Activated naive CD4-positive, alpha-beta T cell treated with anti-CD3 and anti-CD28 coated beads, Interleukin-2, amount 10 ng/mL, durations not matched to agents 5 hours and 36 hours (primary cell): ENCODE data around the gene P2RX6. TPM values are rescaled to one million over a fixed set of nuclear protein-coding genes. Genes with fewer than 3 reads are reported as not detected.

Experiments
- microRNA-seq: library from miRNA; unstranded; fragments of <30 nt; microRNA quantifications from one replicate; pipeline ENCODE4 v1.2.0, GENCODE V29; 2022; ENCODE audit warnings: borderline microRNAs expressed, borderline replicate concordance
- total RNA-seq, 2 experiments: library from RNA; stranded (reverse); gene quantifications; one replicate each; pipeline ENCODE4 v1.2.3, GENCODE V29; 2021

P2RX6 gene
- under 1 TPM; 0.48 to 0.67 TPM for total RNA-seq

DNA sequence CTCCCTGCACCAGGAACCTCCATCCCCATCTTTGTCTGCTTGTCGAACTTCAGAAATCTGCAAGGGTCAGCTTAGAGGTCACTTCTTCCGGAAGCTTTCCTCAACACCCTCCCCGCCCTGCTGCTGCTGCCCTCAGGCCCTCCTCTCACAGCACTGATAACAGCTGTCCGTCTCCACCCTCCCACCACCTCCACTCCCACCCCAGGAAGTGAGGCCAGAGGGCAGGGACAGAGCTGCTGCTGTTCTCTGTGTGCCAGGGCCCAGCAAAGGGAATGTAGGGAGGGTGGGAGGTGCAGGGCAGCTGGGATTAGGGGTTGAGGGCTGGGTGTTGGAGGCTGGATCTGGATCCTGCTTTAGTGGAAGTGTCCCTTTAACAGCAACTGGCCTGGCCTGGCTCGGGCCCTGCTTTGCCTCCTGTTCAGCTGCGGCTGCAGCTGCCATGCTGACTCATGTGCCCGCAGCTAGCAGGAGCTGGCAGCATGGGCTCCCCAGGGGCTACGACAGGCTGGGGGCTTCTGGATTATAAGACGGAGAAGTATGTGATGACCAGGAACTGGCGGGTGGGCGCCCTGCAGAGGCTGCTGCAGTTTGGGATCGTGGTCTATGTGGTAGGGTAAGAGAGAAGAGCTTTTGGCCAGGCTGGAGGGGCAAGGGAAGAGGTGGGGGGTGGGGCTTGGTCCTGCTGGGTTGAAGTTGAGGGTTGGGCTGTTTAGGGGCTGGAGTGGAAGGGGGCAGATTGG is at the start of gene P2RX6:
P2RX6 (plus strand) TSS at position 440 of the 740 bp plus-strand sequence; CDS start at position 450, 10 bp downstream.

DNA sequence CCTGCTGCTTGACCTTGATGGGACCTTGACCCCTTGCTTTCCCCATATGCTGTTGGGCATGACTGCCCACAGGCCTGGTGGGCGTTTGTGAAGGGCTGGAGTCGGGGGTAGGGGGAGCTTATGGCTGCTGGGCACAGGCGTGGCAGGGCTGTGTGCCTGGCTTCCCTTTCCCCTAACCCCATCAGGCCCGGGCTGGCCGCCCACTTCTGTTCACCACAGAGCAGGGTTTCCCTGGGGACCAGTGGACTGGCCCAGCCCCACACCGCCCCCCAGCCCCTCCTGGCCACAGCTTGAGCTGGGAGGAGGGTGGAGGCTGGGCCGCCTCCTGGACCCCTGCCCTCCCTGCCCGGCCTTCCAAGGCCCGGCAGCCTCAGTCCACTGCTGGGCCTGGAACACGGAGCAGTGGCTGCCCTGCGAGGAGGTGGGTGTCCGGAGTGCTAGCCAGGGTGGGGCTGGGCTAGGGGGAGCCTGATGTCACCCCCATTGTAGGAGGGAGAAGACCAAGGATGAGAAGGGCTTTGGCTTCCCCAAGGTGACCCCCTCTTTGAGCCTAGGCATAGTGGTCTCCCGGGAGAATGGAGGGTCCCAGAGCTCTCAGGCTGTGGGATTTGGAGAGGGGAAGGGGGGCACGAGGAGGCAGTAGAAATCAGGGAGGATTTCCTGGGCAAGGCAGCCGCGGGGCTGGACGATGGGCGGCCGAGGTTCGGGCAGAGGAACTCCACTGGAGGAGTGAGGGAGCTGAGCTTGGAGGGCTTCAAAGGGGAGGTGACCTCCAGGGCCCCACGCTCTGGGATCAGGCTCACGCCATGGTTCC is 47.9 kb upstream of the P2RX6 start, which contains the start of gene AIFM3:
AIFM3 (plus strand) TSS at position 373 of the 814 bp plus-strand sequence. CDS start 690 bp downstream, outside the sequence.

DNA sequence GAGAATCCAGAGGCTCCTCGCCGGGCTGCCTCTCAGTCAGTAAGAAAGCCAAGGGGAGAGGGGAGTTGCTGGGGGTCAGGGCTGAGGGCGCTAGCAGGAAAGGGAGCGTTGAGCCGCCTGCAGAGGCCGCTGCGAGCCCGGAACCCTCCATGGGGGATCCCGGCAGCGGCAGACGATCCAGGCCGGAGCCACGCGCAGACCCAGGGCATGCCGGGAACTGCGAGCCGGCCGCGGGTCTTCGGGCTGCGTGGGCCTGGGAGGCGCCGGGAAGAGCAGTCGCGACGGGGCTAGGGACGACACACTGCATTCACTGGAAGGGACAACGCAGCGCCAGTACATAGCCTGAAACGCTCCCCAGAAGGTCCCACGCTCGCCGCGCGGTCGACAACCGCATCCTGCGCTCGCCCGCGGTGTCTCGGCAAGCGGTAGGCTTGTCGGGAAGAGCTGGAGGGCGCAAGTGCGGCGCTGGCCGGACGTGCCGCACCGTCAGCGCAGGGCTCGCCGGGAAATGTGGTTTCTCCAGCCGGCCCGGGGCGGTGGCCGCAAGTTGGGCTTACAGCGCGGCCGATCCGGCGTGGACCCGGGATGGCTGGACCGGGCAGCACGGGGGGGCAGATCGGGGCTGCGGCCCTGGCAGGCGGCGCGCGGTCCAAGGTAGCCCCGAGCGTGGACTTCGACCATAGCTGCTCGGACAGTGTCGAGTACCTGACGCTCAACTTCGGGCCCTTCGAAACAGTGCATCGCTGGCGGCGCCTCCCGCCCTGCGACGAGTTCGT is 33.0 kb upstream of the P2RX6 start, which contains the start of gene LZTR1:
LZTR1 (plus strand) TSS at position 511 of the 776 bp plus-strand sequence; CDS start at position 586, 75 bp downstream.

DNA sequence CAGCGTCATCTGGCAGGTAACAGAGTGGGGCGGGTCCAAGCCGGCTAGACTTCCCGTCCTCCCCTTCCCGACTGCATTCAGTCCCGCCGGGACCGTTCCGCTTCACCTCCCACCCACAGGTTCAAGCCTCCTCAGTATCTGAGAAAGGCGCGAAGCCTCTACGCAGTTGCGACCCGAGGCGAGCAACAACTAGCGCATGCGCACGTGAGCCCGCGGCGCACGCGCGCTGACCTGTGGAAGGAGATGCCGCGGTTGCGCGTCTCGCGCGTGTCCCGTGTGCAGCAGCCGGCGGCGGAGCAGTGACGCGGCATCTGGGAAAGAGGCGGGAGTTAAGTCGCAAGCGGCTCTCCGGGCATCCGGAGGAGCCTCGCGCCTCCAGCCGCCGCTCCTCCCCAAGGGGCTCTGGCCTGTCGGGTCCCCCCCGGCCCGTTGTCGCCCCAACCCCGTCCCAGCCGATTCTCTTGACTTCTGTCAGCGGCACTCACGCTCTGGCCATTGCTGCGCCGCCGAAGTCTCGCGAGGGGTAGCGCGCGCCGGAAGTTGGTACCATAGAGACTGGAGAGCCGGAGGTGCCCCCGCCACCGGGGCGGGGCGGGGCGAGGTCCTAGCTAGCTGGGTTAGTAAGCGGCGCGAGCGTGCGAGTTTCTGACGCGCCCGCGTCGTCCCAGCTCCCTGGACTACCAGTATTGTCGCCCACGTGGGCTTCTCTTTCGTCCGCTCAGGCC is 13.2 kb upstream of the P2RX6 start, which contains the start of gene THAP7:
THAP7 (minus strand) TSS at position 518 of the 725 bp plus-strand sequence; CDS start at position 311, 207 bp downstream.

DNA sequence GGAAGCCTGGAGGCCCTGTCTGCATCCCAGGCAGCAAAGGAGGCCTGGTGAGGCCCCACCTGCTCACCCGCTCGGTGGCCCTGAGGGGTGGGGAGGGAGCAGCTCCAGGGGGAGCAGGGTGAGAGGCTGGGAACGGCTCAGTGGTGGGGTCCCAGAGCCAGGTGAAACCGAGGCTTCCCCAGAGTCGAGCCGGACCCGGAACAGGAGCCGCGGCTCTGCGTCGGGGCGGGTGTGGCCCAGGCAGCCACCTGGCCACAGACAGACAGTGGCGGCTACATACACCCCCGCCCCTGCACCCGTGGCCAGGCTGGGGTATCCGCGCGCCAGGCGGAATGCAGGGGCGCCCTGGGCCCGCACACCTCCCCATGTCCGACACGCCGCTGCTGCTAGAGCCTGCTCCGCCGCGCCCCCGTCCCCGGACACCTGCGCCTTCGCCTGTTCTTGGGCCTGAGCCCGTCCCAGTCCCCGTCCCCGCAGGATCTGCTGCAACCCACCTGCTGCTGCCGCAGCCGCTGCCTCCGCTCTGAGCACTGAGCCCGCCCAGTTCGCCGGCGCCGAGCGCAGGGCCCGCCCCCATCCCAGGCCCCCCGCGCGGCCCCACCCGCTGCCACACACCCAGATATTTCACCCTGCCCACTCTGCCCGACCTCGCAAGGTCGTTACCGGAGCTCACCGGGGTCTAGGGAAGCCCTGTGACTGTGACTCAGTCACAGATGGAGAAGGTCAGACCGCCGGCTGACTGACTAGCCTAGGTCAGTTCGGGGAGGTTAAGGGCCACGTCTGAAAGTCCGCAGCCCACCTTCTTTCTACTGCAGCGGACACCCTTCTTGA is 17.3 kb downstream of the P2RX6 start, which contains the start of gene SLC7A4:
SLC7A4 (minus strand) TSS at position 525 of the 831 bp plus-strand sequence. CDS start 749 bp downstream, outside the sequence.

DNA sequence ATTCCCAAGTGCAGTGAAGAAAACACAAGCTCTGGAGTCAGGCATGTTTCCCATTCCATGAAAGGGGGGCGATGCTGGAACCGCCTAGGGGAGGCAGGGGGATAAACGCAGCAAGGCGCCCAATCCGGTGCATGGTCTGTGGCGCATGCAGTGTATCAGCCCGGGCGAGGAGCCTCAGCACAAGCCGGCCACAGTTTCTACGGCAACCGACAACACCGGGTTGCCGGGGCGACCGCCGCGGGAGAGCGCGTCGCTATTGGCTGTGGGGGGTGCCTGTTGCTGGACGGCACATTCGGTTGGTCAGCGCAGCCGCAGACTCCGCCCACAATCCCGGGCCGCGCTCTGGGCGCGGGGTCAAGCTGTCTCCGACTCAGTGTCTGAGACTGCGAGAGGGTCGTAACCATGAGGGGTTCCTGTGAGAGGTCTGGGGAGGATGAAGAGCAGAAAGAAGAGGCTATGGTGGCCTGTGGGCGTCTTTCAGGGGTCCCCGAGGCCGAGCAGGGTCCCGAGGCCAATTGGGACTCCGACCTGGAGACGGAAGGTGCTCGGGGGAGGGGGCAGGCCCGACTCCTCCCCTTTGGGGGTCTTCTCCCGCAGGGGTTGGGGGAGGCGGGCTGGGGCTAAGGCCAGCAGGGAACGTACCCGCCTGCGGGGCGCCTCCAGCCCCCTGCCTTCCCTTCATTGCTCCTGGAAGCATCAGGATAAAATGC is 30.8 kb downstream of the P2RX6 start, which contains the start of gene LRRC74B:
LRRC74B (plus strand) TSS at position 362 of the 710 bp plus-strand sequence; CDS start at position 403, 41 bp downstream.

Small RNA genes lying within 50 kb of the gene (microRNA-seq; reads per million reads assigned to microRNA genes)
- not detected for gene MIR649

Other genes with a start within 250 kb of the P2RX6 start
- not detected for gene SERPIND1, start 241.1 kb upstream of the P2RX6 start, total RNA-seq
- 100 to 1,000 TPM; 114 to 119 TPM for gene PI4KA, start 156.4 kb upstream of the P2RX6 start, total RNA-seq
- 10 to 100 TPM; 30.9 to 32.2 TPM for gene SNAP29, start 156.2 kb upstream of the P2RX6 start, total RNA-seq
- 10 to 100 TPM; 73.0 to 76.3 TPM for gene CRKL, start 97.8 kb upstream of the P2RX6 start, total RNA-seq
- not detected for gene AIFM3, start 47.9 kb upstream of the P2RX6 start, total RNA-seq
- gene LZTR1, start 32.9 kb upstream of the P2RX6 start, total RNA-seq = 10 to 100 TPM; 67.8 to 69.7 TPM
- 10 to 100 TPM; 24.5 to 26.1 TPM for gene THAP7, start 13.0 kb upstream of the P2RX6 start, total RNA-seq
- not detected for gene SLC7A4, start 17.4 kb downstream of the P2RX6 start, total RNA-seq
- not detected for gene LRRC74B, start 30.8 kb downstream of the P2RX6 start, total RNA-seq